Thyroid gland (tissue), 4 donors: ENCODE measurements around the gene CHCHD6. TPM values are rescaled to one million over a fixed set of nuclear protein-coding genes. Genes with fewer than 3 reads are reported as not detected.
"Not testable (repeated sequence)": the region's sequence is repeated elsewhere in the genome, so short reads cannot be mapped to it uniquely, and the experiment has no call there.

Experiments
- DNase-seq, 2 donors: peaks; one replicate each; pipeline ENCODE4 v3.0.0-alpha.2; 2019
- H3K27ac ChIP-seq, 3 donors: fragments of 200-600 bp; sonication (generic); 1 replicate in 2 of 3; 2 replicates in 1 of 3; pipeline ENCODE4 v1.5.1; 2016 to 2019; ENCODE audit warnings: mild to moderate bottlenecking in 1 of 3, moderate library complexity in 1 of 3
- H3K27me3 ChIP-seq: fragments of 200-600 bp; sonication (generic); one replicate; pipeline ENCODE4 v1.5.1; 2019
- H3K36me3 ChIP-seq, 2 donors: fragments of 200-600 bp; sonication (generic); one replicate each; pipeline ENCODE4 v1.5.1; 2016 to 2019
- H3K4me1 ChIP-seq, 2 donors: fragments of 200-600 bp; sonication (generic); one replicate each; pipeline ENCODE4 v1.5.1; 2017 to 2019
- H3K4me3 ChIP-seq, 3 donors: fragments of 200-600 bp; sonication (generic); replicated peaks in 1 of 3; 1 replicate in 2 of 3; 2 replicates in 1 of 3; pipeline ENCODE4 v1.5.1; 2016; ENCODE audit warnings: mild to moderate bottlenecking in 1 of 3
- H3K9me3 ChIP-seq: fragments of 200-600 bp; sonication (generic); one replicate; pipeline ENCODE4 v1.5.1; 2017
- CTCF ChIP-seq, 6 experiments: fragments of 200-600 bp in 3 of 6; fragments of 450-650 bp in 3 of 6; sonication (generic) in 3 of 6; IDR thresholded peaks; one replicate each; pipeline ENCODE4 v1.5.1; 2016 to 2019; ENCODE audit warnings: antibody characterized with exemption in 6 of 6, mild to moderate bottlenecking in 2 of 6, inconsistent platforms in 1 of 6, moderate library complexity in 1 of 6
- POLR2A ChIP-seq, 2 donors: fragments of 450-650 bp; IDR thresholded peaks; one replicate each; pipeline ENCODE4 v1.6.1; 2017; ENCODE audit warnings: antibody characterized with exemption in 2 of 2, mild to moderate bottlenecking in 2 of 2, moderate library complexity in 1 of 2
- WGBS, 2 donors: methylation state at CpG; one replicate each; pipeline ENCODE4 v1.1.5; 2017; 5-methylcytosine and 5-hydroxymethylcytosine counted together
- intact Hi-C: fragments of 100-400 bp; cut with DNase I; formaldehyde crosslinking; loops from one replicate; pipeline ENCODE4 v1.15.1; 2023
- total RNA-seq, 4 donors: library from RNA; depleted of rRNA; stranded (reverse); fragments of >200 nt; gene quantifications; one replicate each; pipeline ENCODE4 v1.2.3, GENCODE V29; 2016

The CHCHD6 gene
- total RNA-seq, 4 donors from 2014 or later: 22.9 to 27.8 (median 24.4) TPM

GRCh38 chr3:126784254-126784653, 80.2 kb downstream of the CHCHD6 start:
- TF ChIP-seq POLR2A (IDR thresholded peaks at IDR 0.05) (no peak), CTCF (IDR thresholded peaks at IDR 0.05) (no peak)
- intact Hi-C loops: no loop called here
- no peaks in the 10 kb centered on the region for H3K9me3 ChIP-seq
- WGBS, 2 donors: 58 to 68% methylated on average over 2 of the region's 2 CpGs
- H3K36me3 ChIP-seq: no peaks in the 10 kb centered on the region
- H3K4me3 ChIP-seq: no peak overlapping the region
- no peak for DNase-seq
- peaks cover 4 to 12% of the 10 kb centered on the region in 2 donors for H3K4me1 ChIP-seq
- no peak overlapping the region for H3K27ac ChIP-seq
- H3K27me3 ChIP-seq: no peaks in the 10 kb centered on the region

- H3K27me3 ChIP-seq, H3K36me3 ChIP-seq, DNase-seq, H3K4me3 ChIP-seq, H3K4me1 ChIP-seq, H3K9me3 ChIP-seq, H3K27ac ChIP-seq, intact Hi-C loops: not testable (repeated sequence)
- WGBS, 2 donors: 80 to 83% methylated on average over 5 to 7 of the region's 7 CpGs
These were observed 87.3 kb downstream of the CHCHD6 start for GRCh38 chr3:126791320-126791719.

GRCh38 chr3:126792998-126793397, 89.0 kb downstream of the CHCHD6 start:
- intact Hi-C loops: no loop called here
- Histone ChIP-seq H3K4me3 (no peak overlapping the region), H3K4me1 (no peaks in the 10 kb centered on the region), H3K36me3 (no peaks in the 10 kb centered on the region), H3K9me3 (no peaks in the 10 kb centered on the region), H3K27me3 (no peaks in the 10 kb centered on the region), H3K27ac (no peak overlapping the region)
- no peak for DNase-seq
- TF ChIP-seq POLR2A (IDR thresholded peaks at IDR 0.05): no peak
- no peak for TF ChIP-seq CTCF (IDR thresholded peaks at IDR 0.05)
- WGBS, 2 donors: 96 to 97% methylated on average over 1 of the region's 1 CpG

GRCh38 chr3:126797563-126797962, 93.5 kb downstream of the CHCHD6 start:
- no peak for DNase-seq
- H3K27me3 ChIP-seq: no peaks in the 10 kb centered on the region
- no peak overlapping the region for H3K4me3 ChIP-seq
- TF ChIP-seq CTCF (IDR thresholded peaks at IDR 0.05) (no peak), POLR2A (IDR thresholded peaks at IDR 0.05) (no peak)
- H3K36me3 ChIP-seq: no peaks in the 10 kb centered on the region
- no peak overlapping the region for H3K27ac ChIP-seq
- intact Hi-C loops: no loop called here
- WGBS, 2 donors: 88 to 93% methylated on average over 7 of the region's 7 CpGs
- H3K9me3 ChIP-seq: no peaks in the 10 kb centered on the region
- H3K4me1 ChIP-seq: no peaks in the 10 kb centered on the region

- Histone ChIP-seq H3K4me1 (no peaks in the 10 kb centered on the region), H3K27ac (no peak overlapping the region), H3K27me3 (no peaks in the 10 kb centered on the region), H3K36me3 (no peaks in the 10 kb centered on the region), H3K4me3 (no peak overlapping the region), H3K9me3 (no peaks in the 10 kb centered on the region)
- intact Hi-C loops: no loop called here
- DNase-seq: no peak
- WGBS, 2 donors: 93 to 95% methylated on average over 9 of the region's 9 CpGs
- no peak for TF ChIP-seq POLR2A (IDR thresholded peaks at IDR 0.05)
- no peak for TF ChIP-seq CTCF (IDR thresholded peaks at IDR 0.05)
These were observed 94.5 kb downstream of the CHCHD6 start for GRCh38 chr3:126798521-126798920.

- no peak for DNase-seq
- TF ChIP-seq POLR2A (IDR thresholded peaks at IDR 0.05): no peak
- TF ChIP-seq CTCF (IDR thresholded peaks at IDR 0.05): no peak
- Histone ChIP-seq H3K36me3 (no peaks in the 10 kb centered on the region), H3K4me3 (no peak overlapping the region), H3K27ac (no peak overlapping the region), H3K9me3 (no peaks in the 10 kb centered on the region), H3K4me1 (no peaks in the 10 kb centered on the region), H3K27me3 (no peaks in the 10 kb centered on the region)
- 90 to 93% methylated on average over 2 of the region's 2 CpGs for WGBS, 2 donors
- intact Hi-C loops: no loop called here
These were observed 95.1 kb downstream of the CHCHD6 start for GRCh38 chr3:126799099-126799498.

- intact Hi-C loops, H3K9me3 ChIP-seq, H3K4me1 ChIP-seq, H3K36me3 ChIP-seq, H3K27me3 ChIP-seq, H3K4me3 ChIP-seq, DNase-seq, H3K27ac ChIP-seq: not testable (repeated sequence)
- 95 to 98% methylated on average over 10 to 11 of the region's 11 CpGs for WGBS, 2 donors
These were observed 97.3 kb downstream of the CHCHD6 start for GRCh38 chr3:126801312-126801711.
